ENCODE data around the gene LRRC28. TPM values are rescaled to one million over a fixed set of nuclear protein-coding genes. Genes with fewer than 3 reads are reported as not detected.

The LRRC28 gene
- total RNA-seq, 1 donor from 2014 or later, result 13.6 TPM

GRCh38 chr15:99425657-99426301, 174.5 kb downstream of the LRRC28 start:
- H3K36me3 Mint-ChIP-seq (ENCODE audit: low read depth), result peaks cover 4% of the 10 kb centered on the region
- H3K9me3 Mint-ChIP-seq, result no peaks in the 10 kb centered on the region
- peak overlapping the region; percentile 79 for H3K27ac Mint-ChIP-seq
- intact Hi-C loops (cut with micrococcal nuclease), result loop anchor here (1.0 to 2.0 kb wide), 6 partner anchors 17 to 281 kb away; partner anchors contain the start of gene MEF2A
- no peak for DNase-seq (ENCODE audit: low spot score)
- H3K4me3 Mint-ChIP-seq, result no peak overlapping the region
- no peaks in the 10 kb centered on the region for H3K27me3 Mint-ChIP-seq (ENCODE audit: insufficient read depth)
- H3K4me1 Mint-ChIP-seq (ENCODE audit: low read depth), result peaks cover 57% of the 10 kb centered on the region

GRCh38 chr15:99426431-99427105, 175.3 kb downstream of the LRRC28 start:
- Mint-ChIP-seq H3K27me3 (ENCODE audit: insufficient read depth) (no peaks in the 10 kb centered on the region), H3K36me3 (ENCODE audit: low read depth) (peaks cover 4% of the 10 kb centered on the region)

DNA sequence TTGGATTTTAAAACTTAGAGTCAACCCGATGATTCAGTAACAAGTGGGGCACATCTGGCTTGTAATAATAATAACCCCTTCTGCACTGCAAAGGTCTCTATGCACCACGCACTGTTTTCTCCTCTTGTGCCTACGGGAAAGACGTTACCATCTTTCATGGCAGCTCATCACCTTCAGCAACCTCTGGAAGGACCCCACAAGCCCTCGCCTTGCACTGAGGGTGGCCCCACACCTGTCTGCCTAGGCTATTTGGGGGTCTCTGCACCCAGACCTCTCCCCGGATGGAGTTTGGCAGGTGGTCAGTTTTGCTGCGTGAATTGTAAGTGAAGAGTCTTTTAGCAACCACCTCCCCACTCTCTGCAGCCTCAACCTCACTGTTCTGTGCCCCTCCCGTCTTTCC, 175.9 kb downstream of the LRRC28 start:
- H3K36me3 Mint-ChIP-seq (ENCODE audit: low read depth), result peaks cover 4% of the 10 kb centered on the region
- H3K4me3 Mint-ChIP-seq, result no peak overlapping the region
- no peaks in the 10 kb centered on the region for H3K9me3 Mint-ChIP-seq
- peaks cover 45% of the 10 kb centered on the region for H3K4me1 Mint-ChIP-seq (ENCODE audit: low read depth)
- no peak for DNase-seq (ENCODE audit: low spot score)
- intact Hi-C loops (cut with micrococcal nuclease), result no loop called here
- peak overlapping the region; percentile 90 for H3K27ac Mint-ChIP-seq
- no peaks in the 10 kb centered on the region for H3K27me3 Mint-ChIP-seq (ENCODE audit: insufficient read depth)

More at GRCh38 chr15:99426431-99427105, 175.3 kb downstream of the LRRC28 start:
- Mint-ChIP-seq H3K27ac (peak overlapping the region; percentile 79), H3K4me3 (no peak overlapping the region), H3K9me3 (no peaks in the 10 kb centered on the region), H3K4me1 (ENCODE audit: low read depth) (peaks cover 49% of the 10 kb centered on the region)
- no peak for DNase-seq (ENCODE audit: low spot score)
- intact Hi-C loops (cut with micrococcal nuclease), result no loop called here

DNA sequence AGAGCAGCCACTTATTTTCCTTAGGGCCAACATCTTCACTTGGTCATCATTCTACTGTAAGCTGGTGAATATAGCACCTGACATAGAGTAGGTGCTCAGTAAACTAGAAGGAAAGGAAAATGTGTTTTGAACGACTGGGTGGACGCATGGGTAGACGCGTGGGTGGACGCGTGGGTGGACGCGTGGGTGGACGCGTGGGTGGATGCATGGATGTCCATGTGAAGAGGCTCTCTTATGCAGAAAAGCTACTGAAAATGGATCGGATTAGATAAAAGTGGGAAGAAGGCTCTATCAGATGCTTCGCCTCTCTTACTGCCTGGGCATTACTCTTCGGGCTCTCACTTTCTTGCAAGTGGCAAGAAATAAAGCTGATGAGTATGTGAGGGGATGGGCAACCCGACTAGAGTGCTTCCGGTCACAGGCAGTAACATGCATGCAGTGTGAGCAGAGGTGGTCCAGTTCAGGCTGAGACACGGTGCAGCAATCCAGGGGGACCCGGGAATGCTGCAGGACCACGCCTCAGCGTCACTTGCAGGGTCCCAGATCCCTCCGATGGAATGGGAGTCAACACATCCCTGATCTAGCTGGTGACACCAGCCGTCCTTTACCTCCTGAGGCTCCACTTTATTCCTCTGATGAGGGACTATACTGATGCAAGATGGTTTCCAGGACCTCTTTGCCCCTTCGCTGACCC, 176.5 kb downstream of the LRRC28 start:
- no peaks in the 10 kb centered on the region for H3K9me3 Mint-ChIP-seq

GRCh38 chr15:99429681-99430081, 178.4 kb downstream of the LRRC28 start:
- peaks cover 2% of the 10 kb centered on the region for H3K27me3 Mint-ChIP-seq (ENCODE audit: insufficient read depth)
- no peak overlapping the region for H3K27ac Mint-ChIP-seq
- no peak for DNase-seq (ENCODE audit: low spot score)
- no peaks in the 10 kb centered on the region for H3K9me3 Mint-ChIP-seq
- H3K4me1 Mint-ChIP-seq (ENCODE audit: low read depth), result peaks cover 30% of the 10 kb centered on the region
- H3K36me3 Mint-ChIP-seq (ENCODE audit: low read depth), result no peaks in the 10 kb centered on the region
- intact Hi-C loops (cut with micrococcal nuclease), result no loop called here
- H3K4me3 Mint-ChIP-seq, result no peak overlapping the region

More for the DNA sequence above, 176.5 kb downstream of the LRRC28 start:
- intact Hi-C loops (cut with micrococcal nuclease), result no loop called here
- peak overlapping the region; percentile 43 for H3K4me3 Mint-ChIP-seq
- H3K4me1 Mint-ChIP-seq (ENCODE audit: low read depth), result peaks cover 41% of the 10 kb centered on the region
- H3K27me3 Mint-ChIP-seq (ENCODE audit: insufficient read depth), result no peaks in the 10 kb centered on the region
- peak overlapping the region; percentile 90 for H3K27ac Mint-ChIP-seq
- peaks cover under 1% of the 10 kb centered on the region for H3K36me3 Mint-ChIP-seq (ENCODE audit: low read depth)
- DNase-seq (ENCODE audit: low spot score), result no peak

DNA sequence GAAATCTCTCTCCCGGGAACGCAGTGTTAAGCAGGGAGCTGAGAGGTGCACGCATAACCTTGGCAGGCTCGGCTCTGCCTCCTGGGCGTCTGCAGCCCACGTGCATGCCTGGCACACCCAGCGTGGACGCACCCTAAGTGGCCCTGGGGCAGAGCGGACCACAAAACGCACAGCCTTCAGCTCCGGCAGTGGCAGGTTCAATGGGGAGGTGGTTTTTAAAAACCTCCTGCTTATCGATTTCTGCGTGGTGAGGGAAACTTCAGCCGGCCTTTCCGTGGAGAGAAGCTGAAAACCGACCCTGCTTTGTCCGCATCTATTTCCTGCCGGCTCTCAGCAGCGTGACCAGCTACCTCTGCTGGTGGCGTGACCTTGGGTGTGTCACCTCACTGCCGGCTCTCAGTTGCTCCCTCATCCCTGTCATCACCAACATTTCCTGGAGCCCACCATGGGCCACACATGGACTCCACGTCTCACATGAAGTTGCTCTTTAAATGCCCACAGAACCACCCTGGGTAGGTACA, 179.7 kb downstream of the LRRC28 start:
- H3K36me3 Mint-ChIP-seq (ENCODE audit: low read depth), result no peaks in the 10 kb centered on the region
- peaks cover 25% of the 10 kb centered on the region for H3K4me1 Mint-ChIP-seq (ENCODE audit: low read depth)
- H3K27ac Mint-ChIP-seq, result no peak overlapping the region
- no peak overlapping the region for H3K4me3 Mint-ChIP-seq
- H3K9me3 Mint-ChIP-seq, result no peaks in the 10 kb centered on the region
- intact Hi-C loops (cut with micrococcal nuclease), result no loop called here
- no peak for DNase-seq (ENCODE audit: low spot score)
- peaks cover 2% of the 10 kb centered on the region for H3K27me3 Mint-ChIP-seq (ENCODE audit: insufficient read depth)

- peaks cover 20% of the 10 kb centered on the region for H3K4me1 Mint-ChIP-seq (ENCODE audit: low read depth)
- H3K36me3 Mint-ChIP-seq (ENCODE audit: low read depth), result no peaks in the 10 kb centered on the region
- no peaks in the 10 kb centered on the region for H3K9me3 Mint-ChIP-seq
- intact Hi-C loops (cut with micrococcal nuclease), result no loop called here
- H3K27me3 Mint-ChIP-seq (ENCODE audit: insufficient read depth), result peaks cover 2% of the 10 kb centered on the region
- H3K4me3 Mint-ChIP-seq, result no peak overlapping the region
- H3K27ac Mint-ChIP-seq, result no peak overlapping the region
- no peak for DNase-seq (ENCODE audit: low spot score)
These were observed 180.4 kb downstream of the LRRC28 start for GRCh38 chr15:99431661-99432091.

DNA sequence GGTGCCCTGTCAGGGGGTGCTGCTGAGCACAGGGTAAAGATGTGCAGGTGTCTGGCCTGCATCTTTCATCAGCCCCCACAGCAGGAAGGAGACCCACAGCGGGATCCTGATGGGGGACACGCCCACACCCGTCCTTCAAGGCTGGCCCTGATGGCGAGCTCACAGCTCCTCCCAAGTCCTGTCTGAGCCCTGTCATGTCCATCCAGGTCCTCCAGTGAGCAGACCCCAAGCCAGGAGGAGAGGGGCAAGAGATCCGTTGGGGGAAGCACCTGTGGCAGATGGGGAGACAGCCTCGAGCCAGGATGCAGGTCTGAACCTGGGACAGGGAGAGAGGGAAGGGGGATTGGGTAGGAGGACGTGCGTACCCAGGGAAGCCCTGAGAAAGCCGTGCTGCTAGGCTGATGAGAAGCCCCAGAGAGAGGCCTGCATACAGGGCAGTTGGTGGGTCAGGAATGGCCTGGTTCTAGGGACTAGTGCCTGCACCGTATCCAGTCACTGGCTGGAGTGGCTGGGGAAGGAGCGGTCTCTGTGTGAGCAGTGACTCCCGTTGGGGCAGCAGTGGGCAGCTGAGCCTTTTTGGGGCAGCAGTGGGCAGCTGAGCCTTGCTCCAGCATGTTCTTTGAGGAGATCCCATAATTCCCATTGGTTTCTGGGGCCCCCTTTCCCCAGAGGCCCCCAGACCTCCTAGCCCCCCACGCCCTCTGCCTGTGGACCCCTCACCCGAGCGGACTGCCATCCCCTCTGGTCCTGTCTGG, 181.2 kb downstream of the LRRC28 start:
- H3K4me3 Mint-ChIP-seq, result no peak overlapping the region
- H3K27me3 Mint-ChIP-seq (ENCODE audit: insufficient read depth), result peaks cover 2% of the 10 kb centered on the region
- H3K36me3 Mint-ChIP-seq (ENCODE audit: low read depth), result no peaks in the 10 kb centered on the region
- H3K27ac Mint-ChIP-seq, result peak overlapping the region; percentile 23
- no peaks in the 10 kb centered on the region for H3K9me3 Mint-ChIP-seq
- no peak for DNase-seq (ENCODE audit: low spot score)
- H3K4me1 Mint-ChIP-seq (ENCODE audit: low read depth), result peaks cover 16% of the 10 kb centered on the region
- intact Hi-C loops (cut with micrococcal nuclease), result no loop called here

- Mint-ChIP-seq H3K36me3 (ENCODE audit: low read depth) (no peaks in the 10 kb centered on the region), H3K4me3 (no peak overlapping the region), H3K27me3 (ENCODE audit: insufficient read depth) (peaks cover 2% of the 10 kb centered on the region), H3K9me3 (no peaks in the 10 kb centered on the region), H3K27ac (peak overlapping the region; percentile 12), H3K4me1 (ENCODE audit: low read depth) (peaks cover 11% of the 10 kb centered on the region)
- intact Hi-C loops (cut with micrococcal nuclease), result no loop called here
- no peak for DNase-seq (ENCODE audit: low spot score)
These were observed 181.9 kb downstream of the LRRC28 start for GRCh38 chr15:99433026-99433756.

DNA sequence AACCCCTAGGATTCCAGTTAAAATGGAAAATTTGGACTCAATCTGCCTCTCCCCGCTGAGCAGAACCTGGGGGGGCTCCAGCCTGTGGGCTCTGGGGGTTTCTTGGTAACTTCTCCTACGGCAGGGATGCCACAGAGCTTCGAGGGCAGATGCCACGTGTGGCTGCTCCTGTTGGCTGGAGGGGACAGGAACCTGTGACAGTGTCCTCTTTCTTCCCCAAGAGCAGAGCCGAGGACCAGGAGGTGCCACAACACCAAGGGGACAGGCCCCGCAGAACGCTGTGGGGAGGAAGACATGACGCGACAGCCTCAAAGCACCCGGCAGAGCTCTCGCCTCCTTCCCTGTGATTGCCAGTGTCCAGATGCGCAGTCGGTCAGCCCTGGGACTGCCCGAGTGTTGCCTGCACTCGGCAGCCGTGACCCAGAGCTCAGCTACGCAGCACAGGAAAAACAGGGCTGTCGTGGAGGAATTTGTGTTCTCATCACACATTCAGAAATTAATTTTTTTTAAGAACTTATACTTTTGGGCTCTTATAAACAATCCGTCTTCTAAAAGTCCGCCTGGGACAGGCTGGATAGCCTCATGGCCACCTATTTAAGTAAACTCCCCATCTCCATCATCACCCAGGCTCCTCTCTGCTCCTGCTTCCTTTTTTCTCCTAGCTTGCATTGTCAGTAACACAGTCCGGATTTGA, 182.6 kb downstream of the LRRC28 start:
- Mint-ChIP-seq H3K4me3 (no peak overlapping the region), H3K9me3 (no peaks in the 10 kb centered on the region), H3K27ac (peak overlapping the region; percentile 11), H3K27me3 (ENCODE audit: insufficient read depth) (peaks cover 6% of the 10 kb centered on the region), H3K36me3 (ENCODE audit: low read depth) (no peaks in the 10 kb centered on the region), H3K4me1 (ENCODE audit: low read depth) (peaks cover 16% of the 10 kb centered on the region)
- DNase-seq (ENCODE audit: low spot score), result no peak
- intact Hi-C loops (cut with micrococcal nuclease), result no loop called here

DNA sequence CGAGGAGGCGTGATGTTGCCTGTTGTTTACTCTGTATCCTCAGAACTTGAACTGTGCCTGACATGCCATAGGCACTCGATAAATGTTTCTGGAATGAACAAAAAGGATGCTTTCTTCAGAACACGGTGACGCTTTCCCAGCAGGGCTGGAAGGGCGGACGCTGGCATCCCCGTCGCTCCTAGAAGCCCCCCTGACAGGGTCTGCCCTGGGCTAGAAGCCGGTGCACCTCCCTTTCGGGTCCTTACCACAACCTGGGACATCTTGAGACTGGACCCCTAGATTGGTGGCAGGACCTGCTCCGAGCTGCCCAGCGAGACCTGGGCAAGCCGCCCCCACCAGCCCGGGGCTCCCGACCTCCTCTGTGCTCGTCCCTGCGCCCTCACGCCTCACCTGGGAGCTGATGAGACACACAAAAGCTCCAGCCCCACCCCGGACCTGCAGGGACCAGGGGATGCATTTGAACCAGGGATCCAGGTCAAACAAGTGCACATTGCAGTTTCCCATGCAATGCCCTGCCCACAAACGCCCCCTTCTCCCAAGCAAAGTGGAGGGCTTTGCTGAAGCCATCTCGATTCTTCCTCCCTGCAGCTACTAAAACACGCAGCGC, 183.3 kb downstream of the LRRC28 start:
- Mint-ChIP-seq H3K9me3 (no peaks in the 10 kb centered on the region), H3K27me3 (ENCODE audit: insufficient read depth) (peaks cover 6% of the 10 kb centered on the region), H3K4me1 (ENCODE audit: low read depth) (peaks cover 18% of the 10 kb centered on the region), H3K27ac (peak overlapping the region; percentile 11), H3K36me3 (ENCODE audit: low read depth) (no peaks in the 10 kb centered on the region), H3K4me3 (no peak overlapping the region)
- DNase-seq (ENCODE audit: low spot score), result no peak
- intact Hi-C loops (cut with micrococcal nuclease), result no loop called here

Data from activated T-helper 1 cell treated with anti-CD3 and anti-CD28 coated beads, Interleukin-12 subunit alpha, Interleukin-12 subunit beta, Interleukin-2, Interleukin-4 antibody, amounts not matched to agents 30 ng/mL and 10 ng/mL and 1 ng/mL, durations not matched to agents 14 hours and 24 hours and 36 hours (primary cell).